IPS DF 19.7 (cell line): ENCODE measurements around the gene C1orf198.

ENCODE experiments used
- DNase-seq: peaks from one replicate; pipeline ENCODE4 v3.0.0-alpha.2; 2013; ENCODE audit warnings: low read depth, low spot score

C1orf198 gene

GRCh38 chr1:230834292-230834691 lies 34.0 kb downstream of the C1orf198 start:
- DNase-seq: no peak

GRCh38 chr1:230833511-230833910 lies 34.8 kb downstream of the C1orf198 start:
- no peak for DNase-seq

GRCh38 chr1:230832476-230832875 lies 35.8 kb downstream of the C1orf198 start:
- no peak for DNase-seq

GRCh38 chr1:230831771-230832170 lies 36.5 kb downstream of the C1orf198 start:
- DNase-seq: no peak

GRCh38 chr1:230828421-230828820 lies 39.9 kb downstream of the C1orf198 start:
- no peak for DNase-seq

- no peak for DNase-seq
Observed at GRCh38 chr1:230827801-230828200, 40.5 kb downstream of the C1orf198 start.

GRCh38 chr1:230827081-230827681 lies 41.1 kb downstream of the C1orf198 start:
- DNase-seq: no peak

- no peak for DNase-seq
Observed at GRCh38 chr1:230826166-230826875, 42.0 kb downstream of the C1orf198 start.

GRCh38 chr1:230825761-230826160 lies 42.6 kb downstream of the C1orf198 start:
- DNase-seq: no peak

GRCh38 chr1:230824919-230825721 lies 43.2 kb downstream of the C1orf198 start:
- no peak for DNase-seq

GRCh38 chr1:230824551-230824918 lies 43.8 kb downstream of the C1orf198 start:
- DNase-seq: no peak

- no peak for DNase-seq
Observed at GRCh38 chr1:230823931-230824381, 44.4 kb downstream of the C1orf198 start.

- no peak for DNase-seq
Observed at GRCh38 chr1:230823426-230823825, 44.9 kb downstream of the C1orf198 start.

GRCh38 chr1:230822092-230822581 lies 46.2 kb downstream of the C1orf198 start:
- DNase-seq: no peak

- no peak for DNase-seq
Observed at GRCh38 chr1:230821346-230821745, 47.0 kb downstream of the C1orf198 start.

GRCh38 chr1:230820568-230820967 lies 47.8 kb downstream of the C1orf198 start:
- no peak for DNase-seq

GRCh38 chr1:230819976-230820375 lies 48.3 kb downstream of the C1orf198 start:
- no peak for DNase-seq

GRCh38 chr1:230818901-230819300 lies 49.4 kb downstream of the C1orf198 start:
- DNase-seq: no peak

GRCh38 chr1:230818367-230818766 lies 50.0 kb downstream of the C1orf198 start:
- no peak for DNase-seq

GRCh38 chr1:230816018-230816417 lies 52.3 kb downstream of the C1orf198 start:
- no peak for DNase-seq

- no peak for DNase-seq
Observed at GRCh38 chr1:230814949-230815692, 53.2 kb downstream of the C1orf198 start.

- no peak for DNase-seq
Observed at GRCh38 chr1:230812568-230812967, 55.8 kb downstream of the C1orf198 start.
